ENCODE results near the gene CTLA4. TPM values are rescaled to one million over a fixed set of nuclear protein-coding genes. Genes with fewer than 3 reads are reported as not detected.

CTLA4 gene
- 0.13 TPM for polyA plus RNA-seq (2012; ENCODE audit: missing spikeins)

- no peak for DNase-seq (ENCODE audit: insufficient read length)
- peak; percentile 67 for FAIRE-seq
- TF ChIP-seq POLR2AphosphoS5 (IDR thresholded peaks at IDR 0.05; ENCODE audit: low read depth, low read length), result no peak
- no peak for TF ChIP-seq TAF1 (IDR thresholded peaks at IDR 0.05; ENCODE audit: borderline replicate concordance, low read depth, low read length)
Measured at GRCh38 chr2:203867561-203868200, at the start of gene CTLA4. Gene CTLA4 (plus strand): TSS chr2:203867771. CDS start chr2:203867943, 172 bp downstream.

GRCh38 chr2:203818656-203819055 is 48.9 kb upstream of the CTLA4 start:
- no peak for TF ChIP-seq POLR2A (IDR thresholded peaks at IDR 0.05; ENCODE audit: low read depth, low read length)
- TF ChIP-seq POLR2AphosphoS5 (IDR thresholded peaks at IDR 0.05; ENCODE audit: low read depth, low read length), result no peak
- TF ChIP-seq TAF1 (IDR thresholded peaks at IDR 0.05; ENCODE audit: borderline replicate concordance, low read depth, low read length), result no peak
- FAIRE-seq, result no peak
- DNase-seq (ENCODE audit: insufficient read length), result no peak

- no peak for FAIRE-seq
- DNase-seq (ENCODE audit: insufficient read length), result no peak
- no peak for TF ChIP-seq POLR2A (IDR thresholded peaks at IDR 0.05; ENCODE audit: low read depth, low read length)
- no peak for TF ChIP-seq TAF1 (IDR thresholded peaks at IDR 0.05; ENCODE audit: borderline replicate concordance, low read depth, low read length)
- TF ChIP-seq POLR2AphosphoS5 (IDR thresholded peaks at IDR 0.05; ENCODE audit: low read depth, low read length), result no peak
Measured at GRCh38 chr2:203819434-203820133, 48.0 kb upstream of the CTLA4 start.

- TF ChIP-seq TAF1 (IDR thresholded peaks at IDR 0.05; ENCODE audit: borderline replicate concordance, low read depth, low read length), result no peak
- TF ChIP-seq POLR2A (IDR thresholded peaks at IDR 0.05; ENCODE audit: low read depth, low read length), result no peak
- TF ChIP-seq POLR2AphosphoS5 (IDR thresholded peaks at IDR 0.05; ENCODE audit: low read depth, low read length), result no peak
- no peak for DNase-seq (ENCODE audit: insufficient read length)
- FAIRE-seq, result no peak
Measured at GRCh38 chr2:203820969-203821368, 46.6 kb upstream of the CTLA4 start.

- no peak for FAIRE-seq
- TF ChIP-seq TAF1 (IDR thresholded peaks at IDR 0.05; ENCODE audit: borderline replicate concordance, low read depth, low read length), result no peak
- no peak for TF ChIP-seq POLR2A (IDR thresholded peaks at IDR 0.05; ENCODE audit: low read depth, low read length)
- TF ChIP-seq POLR2AphosphoS5 (IDR thresholded peaks at IDR 0.05; ENCODE audit: low read depth, low read length), result no peak
- DNase-seq (ENCODE audit: insufficient read length), result no peak
Measured at GRCh38 chr2:203822240-203822639, 45.3 kb upstream of the CTLA4 start.

DNA sequence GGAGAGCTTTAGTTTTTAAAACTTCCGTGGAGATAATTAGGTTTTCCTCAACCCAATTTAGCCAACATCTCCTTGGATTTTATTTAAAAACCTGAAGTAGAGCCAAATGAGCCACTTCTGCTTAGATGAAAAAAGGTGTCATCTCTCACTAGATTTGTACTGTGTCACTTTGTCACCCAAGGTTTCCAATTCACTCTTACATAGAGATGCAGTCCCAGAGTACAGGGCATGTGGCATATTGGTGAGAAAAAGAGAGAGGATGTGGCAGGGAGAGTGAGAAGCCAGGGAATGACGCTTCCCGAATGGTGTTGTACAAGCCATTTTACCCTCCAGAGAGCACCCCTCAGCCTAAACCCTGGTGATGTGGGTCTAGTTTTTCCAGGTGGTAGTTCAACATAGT is 44.4 kb upstream of the CTLA4 start:
- no peak for FAIRE-seq
- no peak for DNase-seq (ENCODE audit: insufficient read length)
- no peak for TF ChIP-seq POLR2AphosphoS5 (IDR thresholded peaks at IDR 0.05; ENCODE audit: low read depth, low read length)
- TF ChIP-seq POLR2A (IDR thresholded peaks at IDR 0.05; ENCODE audit: low read depth, low read length), result no peak
- TF ChIP-seq TAF1 (IDR thresholded peaks at IDR 0.05; ENCODE audit: borderline replicate concordance, low read depth, low read length), result no peak

- DNase-seq (ENCODE audit: insufficient read length) (no peak), FAIRE-seq (no peak)
- TF ChIP-seq POLR2AphosphoS5 (IDR thresholded peaks at IDR 0.05; ENCODE audit: low read depth, low read length) (no peak), TAF1 (IDR thresholded peaks at IDR 0.05; ENCODE audit: borderline replicate concordance, low read depth, low read length) (no peak), POLR2A (IDR thresholded peaks at IDR 0.05; ENCODE audit: low read depth, low read length) (no peak)
Measured at GRCh38 chr2:203824057-203824456, 43.5 kb upstream of the CTLA4 start.

- DNase-seq (ENCODE audit: insufficient read length) (no peak), FAIRE-seq (no peak)
- TF ChIP-seq POLR2AphosphoS5 (IDR thresholded peaks at IDR 0.05; ENCODE audit: low read depth, low read length), result no peak
- TF ChIP-seq POLR2A (IDR thresholded peaks at IDR 0.05; ENCODE audit: low read depth, low read length), result no peak
- TF ChIP-seq TAF1 (IDR thresholded peaks at IDR 0.05; ENCODE audit: borderline replicate concordance, low read depth, low read length), result no peak
Measured at GRCh38 chr2:203824603-203825002, 43.0 kb upstream of the CTLA4 start.

DNA sequence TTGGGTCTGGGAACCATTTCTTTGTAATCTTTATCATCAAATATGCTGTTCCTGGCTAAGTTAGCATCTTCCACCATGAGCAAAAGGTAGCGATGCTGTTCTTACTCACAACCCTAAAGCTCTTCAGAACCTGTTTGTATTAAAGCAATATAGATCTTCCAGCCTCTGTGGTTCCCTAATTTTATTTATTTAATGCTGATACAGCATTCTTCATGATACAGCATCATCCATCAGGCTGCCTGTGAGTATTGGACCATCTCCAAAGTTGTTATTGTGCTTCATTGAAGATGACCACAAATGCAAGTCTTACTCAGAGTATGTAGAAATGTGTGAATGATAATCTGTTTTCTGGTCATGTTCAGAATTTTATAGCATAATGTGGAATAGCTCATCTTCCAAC is 40.9 kb upstream of the CTLA4 start:
- TF ChIP-seq POLR2AphosphoS5 (IDR thresholded peaks at IDR 0.05; ENCODE audit: low read depth, low read length) (no peak), POLR2A (IDR thresholded peaks at IDR 0.05; ENCODE audit: low read depth, low read length) (no peak), TAF1 (IDR thresholded peaks at IDR 0.05; ENCODE audit: borderline replicate concordance, low read depth, low read length) (no peak)
- FAIRE-seq (no peak), DNase-seq (ENCODE audit: insufficient read length) (no peak)

DNA sequence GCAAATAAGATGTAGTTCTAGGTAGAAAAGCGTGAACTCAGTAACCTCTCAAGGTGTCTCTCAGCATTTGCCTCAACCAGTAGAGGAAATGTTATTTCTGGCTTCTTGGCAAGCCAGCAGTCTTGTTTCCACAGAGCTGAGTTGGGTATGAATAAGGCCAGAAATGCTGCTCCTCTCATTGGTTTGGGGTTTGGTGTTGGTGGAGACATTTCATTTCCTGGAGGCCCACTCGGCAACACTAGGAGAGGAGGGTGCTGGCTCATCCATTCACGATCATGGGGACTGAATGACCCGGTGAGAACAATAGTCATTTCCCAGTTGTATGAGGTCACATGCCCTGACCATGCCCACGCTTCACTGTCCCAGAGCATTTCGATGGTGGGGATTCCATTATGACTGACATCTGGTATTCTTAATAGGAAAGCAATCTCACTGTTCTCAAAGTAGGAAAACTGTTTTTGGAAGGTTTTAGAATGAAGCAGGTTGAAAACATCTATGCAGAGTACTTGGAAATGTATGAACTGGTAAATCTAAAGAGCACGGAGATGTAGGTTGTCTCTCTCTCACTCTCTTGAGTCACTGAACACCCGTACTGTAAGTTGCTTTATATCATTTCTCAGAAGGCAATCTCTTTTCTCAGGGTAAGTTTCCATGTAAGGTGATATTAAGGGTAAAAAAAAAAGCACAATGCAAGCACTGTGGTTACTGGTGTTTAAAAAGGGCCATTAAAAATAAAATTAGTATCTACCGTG is 37.1 kb upstream of the CTLA4 start:
- no peak for FAIRE-seq

GRCh38 chr2:203835420-203835819 is 32.2 kb upstream of the CTLA4 start:
- FAIRE-seq (no peak), DNase-seq (ENCODE audit: insufficient read length) (no peak)
- TF ChIP-seq POLR2AphosphoS5 (IDR thresholded peaks at IDR 0.05; ENCODE audit: low read depth, low read length), result no peak
- TF ChIP-seq TAF1 (IDR thresholded peaks at IDR 0.05; ENCODE audit: borderline replicate concordance, low read depth, low read length), result no peak
- no peak for TF ChIP-seq POLR2A (IDR thresholded peaks at IDR 0.05; ENCODE audit: low read depth, low read length)

More for the DNA sequence above, 37.1 kb upstream of the CTLA4 start:
- TF ChIP-seq POLR2A (IDR thresholded peaks at IDR 0.05; ENCODE audit: low read depth, low read length) (no peak), TAF1 (IDR thresholded peaks at IDR 0.05; ENCODE audit: borderline replicate concordance, low read depth, low read length) (no peak), POLR2AphosphoS5 (IDR thresholded peaks at IDR 0.05; ENCODE audit: low read depth, low read length) (no peak)
- DNase-seq (ENCODE audit: insufficient read length), result no peak

Data from GM12892 (cell line).